ENCODE results near the gene TRPM4. TPM values are rescaled to one million over a fixed set of nuclear protein-coding genes. Genes with fewer than 3 reads are reported as not detected.

TRPM4 gene
- total and polyA plus RNA-seq, 2 of the 13 experiments (the other 11 are each of a cell fraction or from before 2014, with no cell fraction given), result 1.9 to 4.3 TPM

DNA sequence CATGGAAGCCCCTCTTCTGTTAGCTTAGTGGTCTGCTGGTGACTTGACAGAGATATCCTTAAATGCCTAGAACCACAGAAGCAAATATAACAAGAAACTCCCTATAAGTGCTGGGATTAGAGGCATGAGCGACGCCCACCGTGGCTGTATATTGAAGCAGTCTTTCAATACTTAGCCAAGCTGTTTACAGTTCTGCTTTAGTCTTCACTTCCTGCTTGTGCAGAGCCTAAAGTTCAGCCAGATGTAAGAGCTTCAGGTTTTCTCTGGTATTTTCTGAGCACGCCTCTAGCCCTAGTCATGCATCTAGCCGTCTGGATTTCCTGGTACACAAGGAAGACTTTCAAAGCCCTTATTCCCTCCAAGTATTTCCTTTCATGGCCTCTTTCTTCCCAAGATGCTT lies 28.5 kb downstream of the TRPM4 start (continued):
- no peak for TF ChIP-seq PHF21A (CRISPR knock-in tag; IDR thresholded peaks at IDR 0.05)
- TF ChIP-seq, protein P1, sequence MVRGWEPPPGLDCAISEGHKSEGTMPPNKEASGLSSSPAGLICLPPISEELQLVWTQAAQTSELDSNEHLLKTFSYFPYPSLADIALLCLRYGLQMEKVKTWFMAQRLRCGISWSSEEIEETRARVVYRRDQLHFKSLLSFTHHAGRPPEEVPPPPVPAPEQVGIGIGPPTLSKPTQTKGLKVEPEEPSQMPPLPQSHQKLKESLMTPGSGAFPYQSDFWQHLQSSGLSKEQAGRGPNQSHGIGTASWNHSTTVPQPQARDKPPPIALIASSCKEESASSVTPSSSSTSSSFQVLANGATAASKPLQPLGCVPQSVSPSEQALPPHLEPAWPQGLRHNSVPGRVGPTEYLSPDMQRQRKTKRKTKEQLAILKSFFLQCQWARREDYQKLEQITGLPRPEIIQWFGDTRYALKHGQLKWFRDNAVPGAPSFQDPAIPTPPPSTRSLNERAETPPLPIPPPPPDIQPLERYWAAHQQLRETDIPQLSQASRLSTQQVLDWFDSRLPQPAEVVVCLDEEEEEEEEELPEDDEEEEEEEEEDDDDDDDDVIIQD (CRISPR knock-in tag; IDR thresholded peaks at IDR 0.05; ENCODE audit: low read depth), result 0 out of 2 replicates have a peak, but pooled peaks have one; percentile 18
- TF ChIP-seq, protein P2, sequence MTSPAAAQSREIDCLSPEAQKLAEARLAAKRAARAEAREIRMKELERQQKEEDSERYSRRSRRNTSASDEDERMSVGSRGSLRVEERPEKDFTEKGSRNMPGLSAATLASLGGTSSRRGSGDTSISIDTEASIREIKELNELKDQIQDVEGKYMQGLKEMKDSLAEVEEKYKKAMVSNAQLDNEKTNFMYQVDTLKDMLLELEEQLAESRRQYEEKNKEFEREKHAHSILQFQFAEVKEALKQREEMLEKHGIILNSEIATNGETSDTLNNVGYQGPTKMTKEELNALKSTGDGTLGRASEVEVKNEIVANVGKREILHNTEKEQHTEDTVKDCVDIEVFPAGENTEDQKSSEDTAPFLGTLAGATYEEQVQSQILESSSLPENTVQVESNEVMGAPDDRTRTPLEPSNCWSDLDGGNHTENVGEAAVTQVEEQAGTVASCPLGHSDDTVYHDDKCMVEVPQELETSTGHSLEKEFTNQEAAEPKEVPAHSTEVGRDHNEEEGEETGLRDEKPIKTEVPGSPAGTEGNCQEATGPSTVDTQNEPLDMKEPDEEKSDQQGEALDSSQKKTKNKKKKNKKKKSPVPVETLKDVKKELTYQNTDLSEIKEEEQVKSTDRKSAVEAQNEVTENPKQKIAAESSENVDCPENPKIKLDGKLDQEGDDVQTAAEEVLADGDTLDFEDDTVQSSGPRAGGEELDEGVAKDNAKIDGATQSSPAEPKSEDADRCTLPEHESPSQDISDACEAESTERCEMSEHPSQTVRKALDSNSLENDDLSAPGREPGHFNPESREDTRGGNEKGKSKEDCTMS (CRISPR knock-in tag; conservative IDR thresholded peaks at IDR 0.05), result no peak

- Histone ChIP-seq H3K9me3 (ENCODE audit: low read length) (0 out of 2 replicates have a peak, but pooled peaks cover 4% of the 10 kb centered on the region), H3K4me1 (ENCODE audit: insufficient read depth, low read length) (peaks cover 21% of the 10 kb centered on the region), H4K20me1 (ENCODE audit: insufficient read depth, low read length) (no peaks in the 10 kb centered on the region), H3K4me2 (ENCODE audit: low read depth, low read length) (no peak overlapping the region), H3K27ac (ENCODE audit: extremely low read length, insufficient read depth, low read length) (no peak overlapping the region), H3K4me3 (replicated peaks in 1 of 3; ENCODE audit: insufficient read depth in 1 of 3, low read depth in 2 of 3, low read length in 3 of 3) (no peak overlapping the region), H3K9ac (ENCODE audit: insufficient read depth, low read depth, low read length) (no peak overlapping the region), H2AFZ (ENCODE audit: low read length) (no peak overlapping the region), H3K79me2 (ENCODE audit: insufficient read depth, low read length) (no peaks in the 10 kb centered on the region), H3K36me3 (replicated peaks in 1 of 2; ENCODE audit: control insufficient read depth in 1 of 2, insufficient read depth in 2 of 2, low read length in 2 of 2) (no peaks in the 10 kb centered on the region), H3K27me3 (ENCODE audit: control insufficient read depth in 1 of 2, insufficient read depth in 2 of 2, low read length in 2 of 2) (no peaks in the 10 kb centered on the region)
- TF ChIP-seq TFDP2 (CRISPR knock-in tag; IDR thresholded peaks at IDR 0.05) (no peak), ZNF256 (CRISPR knock-in tag; conservative IDR thresholded peaks at IDR 0.05) (no peak)
- TF ChIP-seq, protein P3, sequence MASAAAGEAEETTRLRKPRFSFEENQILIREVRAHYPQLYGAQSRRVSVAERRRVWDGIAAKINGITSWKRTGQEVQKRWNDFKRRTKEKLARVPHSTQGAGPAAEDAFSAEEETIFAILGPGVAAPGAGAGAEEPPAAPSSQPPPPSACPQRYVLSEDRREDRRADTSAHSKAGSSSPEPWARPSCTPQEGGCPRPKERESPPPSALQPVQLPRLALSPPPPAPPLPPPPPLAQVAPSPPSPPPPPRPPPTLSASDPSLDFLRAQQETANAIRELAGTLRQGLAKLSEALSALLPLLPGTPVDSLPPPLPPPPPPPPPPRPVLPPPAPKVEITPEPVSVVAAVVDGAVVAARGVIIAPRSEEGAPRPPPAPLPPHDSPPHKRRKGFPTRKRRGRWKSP (CRISPR knock-in tag; IDR thresholded peaks at IDR 0.05), result no peak
- DNase-seq (ENCODE audit: low spot score) (no peak), ATAC-seq (no peak), FAIRE-seq (no peak)
- POLR2A ChIA-PET, result no interaction called here
- intact Hi-C loops (cut with micrococcal nuclease; ENCODE audit: unreplicated experiment), result no loop called here
- WGBS (ENCODE audit: low lambda C conversion rate), result 95% methylated on average over 21 of the region's 21 CpGs
- BruUV-seq (replicated peaks), result no TSS peak
- CTCF ChIA-PET (ENCODE audit: low intra/inter-chr PET ratio, low total read pairs), result no interaction called here
- in situ Hi-C loops (cut with HindIII; ENCODE audit: extremely low pct_ligation_motif_present, low pct_unique_long_range_greater_than_20kb), result no loop called here
Observed at GRCh38 chr19:49188626-49189200, 31.1 kb downstream of the TRPM4 start.

Measured in HepG2 (cell line).